PC-3 (cell line): ENCODE data around the gene GFRA1. TPM values are rescaled to one million over a fixed set of nuclear protein-coding genes. Genes with fewer than 3 reads are reported as not detected.
"Not testable (repeated sequence)": the region's sequence is repeated elsewhere in the genome, so short reads cannot be mapped to it uniquely, and the experiment has no call there.

Experiments
- ATAC-seq: fragments of 200-7000 bp; cut with Tn5 transposase; 2 replicates; pipeline ENCODE4 v1.9.1; 2020; ENCODE audit warnings: mild to moderate bottlenecking, moderate library complexity
- BruUV-seq: library from RNA; stranded (reverse); fragments of 400-500 nt; replicated peaks from 2 replicates; lab custom pipeline; 2021; lab: Mats Ljungman, UMichigan
- CTCF ChIA-PET: fragments of 300-600 bp; sonication (Branson Sonifier 250); formaldehyde crosslinking; loops from one replicate; lab custom pipeline; 2022; ENCODE audit warnings: antibody characterized with exemption; lab: Charles Lee
- POLR2A ChIA-PET: fragments of 300-600 bp; sonication (Branson Sonifier 250); formaldehyde crosslinking; loops from one replicate; lab custom pipeline; 2022; ENCODE audit warnings: antibody characterized with exemption; ENCODE audit not compliant: unreplicated experiment; lab: Charles Lee
- DNase-seq: peaks from one replicate; pipeline ENCODE4 v3.0.0-alpha.2; 2015
- H2AFZ ChIP-seq: fragments of 300-600 bp; sonication (generic); 2 replicates; pipeline ENCODE4 v1.6.0; 2016; ENCODE audit warnings: antibody characterized with exemption, low read length
- H3F3A ChIP-seq: fragments of 300-600 bp; sonication (generic); one replicate; pipeline ENCODE4 v1.6.0; 2017; ENCODE audit warnings: antibody characterized with exemption, low read length, control low read depth, mild to moderate bottlenecking; ENCODE audit not compliant: unreplicated experiment
- H3K27ac ChIP-seq: fragments of 300-600 bp; sonication (generic); 2 replicates; pipeline ENCODE4 v1.5.1; 2016; ENCODE audit warnings: mild to moderate bottlenecking, low read length
- H3K27me3 ChIP-seq: fragments of 300-600 bp; sonication (generic); 2 replicates; pipeline ENCODE4 v1.6.1; 2016; ENCODE audit warnings: low read length, mixed read lengths
- H3K36me3 ChIP-seq: fragments of 300-600 bp; sonication (generic); 2 replicates; pipeline ENCODE4 v1.6.1; 2016; ENCODE audit warnings: low read depth, mixed run types, low read length, mixed read lengths
- H3K4me1 ChIP-seq: fragments of 300-600 bp; sonication (generic); 2 replicates; pipeline ENCODE4 v1.5.1; 2016; ENCODE audit warnings: low read length; ENCODE audit not compliant: insufficient read depth
- H3K4me2 ChIP-seq: fragments of 300-600 bp; sonication (generic); 2 replicates; pipeline ENCODE4 v1.6.0; 2016; ENCODE audit warnings: low read length
- H3K4me3 ChIP-seq: fragments of 300-600 bp; sonication (generic); 2 replicates; pipeline ENCODE4 v1.5.1; 2016; ENCODE audit warnings: mild to moderate bottlenecking, low read length, mixed read lengths
- H3K79me2 ChIP-seq: fragments of 300-600 bp; sonication (generic); 2 replicates; pipeline ENCODE4 v1.6.1; 2017; ENCODE audit warnings: low read length, mixed read lengths
- H3K9ac ChIP-seq: fragments of 300-600 bp; sonication (generic); 2 replicates; pipeline ENCODE4 v1.6.0; 2016; ENCODE audit warnings: mild to moderate bottlenecking, low read length
- H3K9me2 ChIP-seq: fragments of 300-600 bp; sonication (generic); replicated peaks from 2 replicates; pipeline ENCODE4 v1.6.1; 2016; ENCODE audit warnings: mixed run types, low read length, mixed read lengths
- H3K9me3 ChIP-seq: fragments of 300-600 bp; sonication (generic); 2 replicates; pipeline ENCODE4 v1.6.1; 2016; ENCODE audit warnings: low read length, mixed read lengths
- H4K20me1 ChIP-seq: fragments of 300-600 bp; sonication (generic); 2 replicates; pipeline ENCODE4 v1.6.1; 2016; ENCODE audit warnings: low read length, mixed read lengths
- EZH2 ChIP-seq: fragments of 300-600 bp; sonication (generic); IDR thresholded peaks from one replicate; pipeline ENCODE4 v1.6.1; 2017; ENCODE audit warnings: antibody characterized with exemption, mild to moderate bottlenecking, low read length; ENCODE audit not compliant: unreplicated experiment
- EZH2phosphoT487 ChIP-seq: fragments of 300-600 bp; sonication (generic); IDR thresholded peaks from 2 replicates; pipeline ENCODE4 v1.6.1; 2018; ENCODE audit warnings: mild to moderate bottlenecking, antibody characterized with exemption, low read length, borderline replicate concordance
- intact Hi-C: fragments of 100-400 bp; cut with micrococcal nuclease; formaldehyde crosslinking; loops from 2 replicates; pipeline ENCODE4 v1.9.0; 2023
- total RNA-seq: library from RNA; depleted of rRNA; stranded (reverse); fragments of >200 nt; gene quantifications from 2 replicates; pipeline ENCODE4 v1.2.3, GENCODE V29; 2014
- TF ChIP-seq, protein P1 (sequence below): fragments of 300-600 bp; sonication (generic); conservative IDR thresholded peaks from 2 replicates; pipeline ENCODE4 v1.5.1; 2017; ENCODE audit warnings: antibody characterized with exemption, low read depth, mild to moderate bottlenecking, low read length

The GFRA1 gene
- total RNA-seq, 1 experiment from 2014 or later, result not detected

DNA sequence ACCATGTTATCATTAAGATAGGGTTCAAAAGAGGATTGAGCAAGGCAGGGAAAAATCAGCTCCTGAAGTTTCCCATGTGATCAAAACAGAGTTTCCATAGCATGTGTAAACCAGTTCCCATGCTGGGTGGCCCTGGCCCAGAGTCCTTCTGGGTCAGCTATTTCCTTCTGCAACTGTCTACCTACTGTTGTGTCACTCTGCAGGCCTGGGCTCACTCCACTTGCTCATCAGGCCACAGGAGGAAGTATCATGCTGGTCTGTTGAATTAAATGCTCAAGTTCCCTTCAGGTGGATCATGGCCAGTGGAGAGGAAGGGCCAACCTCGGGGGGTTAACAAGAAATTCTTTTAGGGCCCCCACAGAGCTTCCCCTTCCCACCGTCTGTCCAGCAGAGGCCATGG is 104.7 kb downstream of the GFRA1 start:
- Histone ChIP-seq H3F3A (no peaks in the 10 kb centered on the region), H3K79me2 (no peaks in the 10 kb centered on the region), H3K4me3 (no peak overlapping the region), H3K9ac (no peak overlapping the region), H3K4me1 (no peaks in the 10 kb centered on the region), H3K27me3 (no peaks in the 10 kb centered on the region), H3K36me3 (no peaks in the 10 kb centered on the region), H3K27ac (no peak overlapping the region), H3K9me2 (no peaks in the 10 kb centered on the region), H3K4me2 (no peak overlapping the region), H4K20me1 (no peaks in the 10 kb centered on the region), H2AFZ (no peak overlapping the region), H3K9me3 (no peaks in the 10 kb centered on the region)
- intact Hi-C loops, result no loop called here
- DNase-seq (no peak), ATAC-seq (no peak)
- ChIA-PET POLR2A (no interaction called here), CTCF (no interaction called here)
- TF ChIP-seq EZH2phosphoT487 (no peak), EZH2 (no peak)
- TF ChIP-seq, protein P1, sequence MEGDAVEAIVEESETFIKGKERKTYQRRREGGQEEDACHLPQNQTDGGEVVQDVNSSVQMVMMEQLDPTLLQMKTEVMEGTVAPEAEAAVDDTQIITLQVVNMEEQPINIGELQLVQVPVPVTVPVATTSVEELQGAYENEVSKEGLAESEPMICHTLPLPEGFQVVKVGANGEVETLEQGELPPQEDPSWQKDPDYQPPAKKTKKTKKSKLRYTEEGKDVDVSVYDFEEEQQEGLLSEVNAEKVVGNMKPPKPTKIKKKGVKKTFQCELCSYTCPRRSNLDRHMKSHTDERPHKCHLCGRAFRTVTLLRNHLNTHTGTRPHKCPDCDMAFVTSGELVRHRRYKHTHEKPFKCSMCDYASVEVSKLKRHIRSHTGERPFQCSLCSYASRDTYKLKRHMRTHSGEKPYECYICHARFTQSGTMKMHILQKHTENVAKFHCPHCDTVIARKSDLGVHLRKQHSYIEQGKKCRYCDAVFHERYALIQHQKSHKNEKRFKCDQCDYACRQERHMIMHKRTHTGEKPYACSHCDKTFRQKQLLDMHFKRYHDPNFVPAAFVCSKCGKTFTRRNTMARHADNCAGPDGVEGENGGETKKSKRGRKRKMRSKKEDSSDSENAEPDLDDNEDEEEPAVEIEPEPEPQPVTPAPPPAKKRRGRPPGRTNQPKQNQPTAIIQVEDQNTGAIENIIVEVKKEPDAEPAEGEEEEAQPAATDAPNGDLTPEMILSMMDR, result no peak
- no TSS peak for BruUV-seq

DNA sequence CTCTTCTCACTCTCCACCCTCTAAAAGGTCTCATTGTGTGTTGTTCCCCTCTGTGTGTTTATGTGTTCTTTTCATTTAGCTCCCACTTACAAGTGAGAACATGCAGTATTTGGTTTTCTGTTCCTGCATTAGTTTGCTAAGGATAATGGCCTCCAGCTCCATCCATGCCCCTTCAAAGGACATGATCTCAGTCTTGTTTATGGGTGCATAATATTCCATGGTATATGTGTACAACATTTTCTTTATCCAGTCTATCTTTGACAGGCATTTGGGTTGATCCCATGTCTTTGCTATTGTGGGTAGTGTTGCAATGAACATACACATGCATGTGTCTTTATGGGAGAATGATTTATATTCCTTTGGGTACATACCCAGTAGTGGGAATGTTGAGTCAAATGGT is 107.1 kb downstream of the GFRA1 start:
- H3K4me2 ChIP-seq, H3K4me1 ChIP-seq, intact Hi-C loops, H3F3A ChIP-seq, H3K4me3 ChIP-seq, POLR2A ChIA-PET, H3K9me3 ChIP-seq, H2AFZ ChIP-seq, H3K27ac ChIP-seq, CTCF ChIA-PET, ATAC-seq, H4K20me1 ChIP-seq, H3K27me3 ChIP-seq, H3K9me2 ChIP-seq, H3K9ac ChIP-seq, BruUV-seq, H3K79me2 ChIP-seq, DNase-seq, H3K36me3 ChIP-seq: not testable (repeated sequence)

- TF ChIP-seq, protein P1, result no peak
- no peak for ATAC-seq
These were observed 108.7 kb downstream of the GFRA1 start for GRCh38 chr10:116164291-116164690.

More at GRCh38 chr10:116164291-116164690, 108.7 kb downstream of the GFRA1 start:
- no peak overlapping the region for H3K9ac ChIP-seq
- H3K4me2 ChIP-seq, result no peak overlapping the region
- H3K9me3 ChIP-seq, result no peaks in the 10 kb centered on the region
- no peak overlapping the region for H3K4me3 ChIP-seq
- ChIA-PET CTCF (no interaction called here), POLR2A (no interaction called here)
- H2AFZ ChIP-seq, result no peak overlapping the region
- no peaks in the 10 kb centered on the region for H3K36me3 ChIP-seq
- intact Hi-C loops, result no loop called here
- H3K27ac ChIP-seq, result no peak overlapping the region
- BruUV-seq, result no TSS peak
- H3K79me2 ChIP-seq, result no peaks in the 10 kb centered on the region
- no peaks in the 10 kb centered on the region for H3K27me3 ChIP-seq
- H3K4me1 ChIP-seq, result no peaks in the 10 kb centered on the region
- H3F3A ChIP-seq, result no peaks in the 10 kb centered on the region
- no peaks in the 10 kb centered on the region for H3K9me2 ChIP-seq
- H4K20me1 ChIP-seq, result no peaks in the 10 kb centered on the region
- DNase-seq, result no peak
